Mesenchymal stem cell (in vitro differentiated cells and primary cell): ENCODE measurements around the gene SLC35F3.

ENCODE experiments used
- DNase-seq: peaks from one replicate; pipeline ENCODE4 v3.0.0-alpha.2; 2013
- H2AFZ ChIP-seq: one replicate; pipeline ENCODE4 v1.6.1; 2013; ENCODE audit warnings: low read depth, mild to moderate bottlenecking, control low read depth, inconsistent platforms, low read length, moderate library complexity
- H2AK5ac ChIP-seq: 2 replicates; pipeline ENCODE4 v1.6.1; 2013; ENCODE audit warnings: low read length, moderate library complexity, mild to moderate bottlenecking, inconsistent platforms; ENCODE audit not compliant: severe bottlenecking
- H2BK120ac ChIP-seq: one replicate; pipeline ENCODE4 v1.6.1; 2013; ENCODE audit warnings: low read depth, mild to moderate bottlenecking, inconsistent platforms, low read length, moderate library complexity
- H2BK12ac ChIP-seq, 2 experiments: one replicate each; pipeline ENCODE4 v1.6.1; 2013; ENCODE audit warnings: inconsistent platforms in 2 of 2, low read length in 2 of 2, mild to moderate bottlenecking in 2 of 2, moderate library complexity in 2 of 2, control low read depth in 1 of 2
- H2BK15ac ChIP-seq: one replicate; pipeline ENCODE4 v1.6.1; 2013; ENCODE audit warnings: mild to moderate bottlenecking, low read depth, inconsistent platforms; ENCODE audit not compliant: poor library complexity, severe bottlenecking
- H2BK5ac ChIP-seq: 2 replicates; pipeline ENCODE4 v1.6.1; 2013; ENCODE audit warnings: low read depth, mild to moderate bottlenecking, low read length, control low read depth, inconsistent platforms; ENCODE audit not compliant: poor library complexity, severe bottlenecking
- H3K14ac ChIP-seq, 2 experiments: one replicate each; pipeline ENCODE4 v1.6.1; 2013; ENCODE audit warnings: inconsistent platforms in 2 of 2, low read length in 2 of 2, control low read depth in 1 of 2, mild to moderate bottlenecking in 1 of 2, moderate library complexity in 1 of 2
- H3K18ac ChIP-seq, 2 experiments: one replicate each; pipeline ENCODE4 v1.6.1; 2013; ENCODE audit warnings: inconsistent platforms in 2 of 2, low read length in 2 of 2, control low read depth in 1 of 2, low read depth in 1 of 2, mild to moderate bottlenecking in 1 of 2
- H3K23ac ChIP-seq, 2 experiments: one replicate each; pipeline ENCODE4 v1.6.1; 2013; ENCODE audit warnings: inconsistent platforms in 2 of 2, low read length in 2 of 2, mild to moderate bottlenecking in 2 of 2, moderate library complexity in 2 of 2, control low read depth in 1 of 2
- H3K27ac ChIP-seq: 2 replicates; pipeline ENCODE4 v1.5.1; 2013; ENCODE audit warnings: mild to moderate bottlenecking, moderate library complexity, low read length, control low read depth, inconsistent platforms; ENCODE audit not compliant: poor library complexity, severe bottlenecking
- H3K27me3 ChIP-seq, 2 experiments: 2 replicates each; pipeline versions ENCODE4 v1.6.1 to v1.7.0; 2013; ENCODE audit warnings: low read length in 2 of 2, mild to moderate bottlenecking in 2 of 2, moderate library complexity in 2 of 2, control low read depth in 1 of 2, inconsistent platforms in 1 of 2; ENCODE audit not compliant: control insufficient read depth in 1 of 2, insufficient read depth in 1 of 2
- H3K36me3 ChIP-seq, 2 experiments: 2 replicates each; pipeline versions ENCODE4 v1.6.1 to v1.7.0; 2013; ENCODE audit warnings: low read length in 2 of 2, control low read depth in 1 of 2, inconsistent platforms in 1 of 2, low read depth in 1 of 2, mild to moderate bottlenecking in 1 of 2; ENCODE audit not compliant: insufficient read depth in 2 of 2, control insufficient read depth in 1 of 2
- H3K4ac ChIP-seq, 2 experiments: one replicate each; pipeline ENCODE4 v1.6.1; 2013; ENCODE audit warnings: inconsistent platforms in 2 of 2, low read length in 2 of 2, mild to moderate bottlenecking in 2 of 2, moderate library complexity in 2 of 2, control low read depth in 1 of 2, low read depth in 1 of 2
- H3K4me1 ChIP-seq: 2 replicates; pipeline ENCODE4 v1.6.1; 2013; ENCODE audit warnings: low read depth, low read length, control low read depth; ENCODE audit not compliant: control insufficient read depth, insufficient read depth
- H3K4me2 ChIP-seq: 2 replicates; pipeline ENCODE4 v1.6.1; 2013; ENCODE audit warnings: low read length, mild to moderate bottlenecking, inconsistent platforms; ENCODE audit not compliant: poor library complexity, severe bottlenecking
- H3K4me3 ChIP-seq, 2 experiments: 2 replicates each; pipeline versions ENCODE4 v1.5.1 to v1.7.0; 2013; ENCODE audit warnings: low read length in 2 of 2, mild to moderate bottlenecking in 2 of 2, control low read depth in 1 of 2, low read depth in 1 of 2; ENCODE audit not compliant: insufficient read depth in 1 of 2
- H3K79me1 ChIP-seq: replicated peaks from 2 replicates; pipeline ENCODE4 v1.6.1; 2013; ENCODE audit warnings: mild to moderate bottlenecking, control low read depth, low read length, inconsistent platforms; ENCODE audit not compliant: poor library complexity, severe bottlenecking
- H3K9ac ChIP-seq: 2 replicates; pipeline ENCODE4 v1.7.0; 2013; ENCODE audit warnings: mild to moderate bottlenecking, low read length, moderate library complexity
- H3K9me3 ChIP-seq: 2 replicates; pipeline ENCODE4 v1.7.0; 2013; ENCODE audit warnings: mild to moderate bottlenecking, low read length; ENCODE audit not compliant: control insufficient read depth
- H4K8ac ChIP-seq: one replicate; pipeline ENCODE4 v1.6.1; 2013; ENCODE audit warnings: inconsistent platforms, mild to moderate bottlenecking, low read length, moderate library complexity
- H4K91ac ChIP-seq: one replicate; pipeline ENCODE4 v1.6.1; 2013; ENCODE audit warnings: mild to moderate bottlenecking, low read length, inconsistent platforms
- WGBS: methylation state at CpG from one replicate; pipeline ENCODE4 v1.1.7; 2013; ENCODE audit warnings: mixed read lengths; 5-methylcytosine and 5-hydroxymethylcytosine counted together

SLC35F3 gene

DNA sequence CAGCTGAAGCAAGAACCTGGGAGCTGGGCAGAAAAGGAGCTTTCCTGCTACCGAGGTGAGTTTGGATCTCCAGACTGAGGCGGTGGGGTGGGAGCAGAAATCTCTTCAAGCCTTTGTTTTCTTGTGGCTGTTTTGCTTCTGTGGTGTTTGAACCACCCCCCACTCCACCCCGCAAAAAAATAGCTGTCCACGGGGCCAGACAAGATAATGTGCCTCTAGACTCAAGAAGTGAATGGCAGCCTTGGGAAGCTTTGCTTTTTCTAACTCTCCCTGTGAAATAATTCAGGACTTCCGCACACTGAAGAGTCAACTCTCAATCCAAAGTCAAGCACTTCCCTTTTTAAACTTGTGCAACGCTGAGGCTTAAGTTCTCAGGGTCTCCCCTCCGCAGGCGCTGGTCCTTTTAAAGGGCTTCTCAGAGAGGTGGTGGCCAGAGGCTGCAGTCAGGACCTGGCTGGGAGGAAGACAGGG, 309.2 kb downstream of the SLC35F3 start:
- no peak overlapping the region for H4K91ac ChIP-seq
- H3K23ac ChIP-seq: no peak overlapping the region
- no peak overlapping the region for H3K14ac ChIP-seq
- H2BK15ac ChIP-seq: no peak overlapping the region
- H2BK5ac ChIP-seq: no peak overlapping the region
- no peak overlapping the region for H3K9ac ChIP-seq
- no peaks in the 10 kb centered on the region for H3K36me3 ChIP-seq
- no peak overlapping the region for H2AK5ac ChIP-seq
- no peak overlapping the region for H3K18ac ChIP-seq
- no peak overlapping the region for H2BK120ac ChIP-seq
- H2BK12ac ChIP-seq: no peak overlapping the region
- H3K4me3 ChIP-seq: peak overlapping the region in 1 of 2 experiments; percentile 36
- H3K27me3 ChIP-seq: peaks cover 38 to 46% of the 10 kb centered on the region in 2 experiments
- H3K4me2 ChIP-seq: peak overlapping the region; percentile 55
- 31% methylated on average over 6 of the region's 8 CpGs for WGBS
- H3K79me1 ChIP-seq: no peaks in the 10 kb centered on the region
- no peak overlapping the region for H3K27ac ChIP-seq
- peaks cover 10% of the 10 kb centered on the region for H3K4me1 ChIP-seq
- peak overlapping the region; percentile 58 for H2AFZ ChIP-seq
- H3K4ac ChIP-seq: no peak overlapping the region
- no peaks in the 10 kb centered on the region for H3K9me3 ChIP-seq
- no peak overlapping the region for H4K8ac ChIP-seq
- DNase-seq: no peak

DNA sequence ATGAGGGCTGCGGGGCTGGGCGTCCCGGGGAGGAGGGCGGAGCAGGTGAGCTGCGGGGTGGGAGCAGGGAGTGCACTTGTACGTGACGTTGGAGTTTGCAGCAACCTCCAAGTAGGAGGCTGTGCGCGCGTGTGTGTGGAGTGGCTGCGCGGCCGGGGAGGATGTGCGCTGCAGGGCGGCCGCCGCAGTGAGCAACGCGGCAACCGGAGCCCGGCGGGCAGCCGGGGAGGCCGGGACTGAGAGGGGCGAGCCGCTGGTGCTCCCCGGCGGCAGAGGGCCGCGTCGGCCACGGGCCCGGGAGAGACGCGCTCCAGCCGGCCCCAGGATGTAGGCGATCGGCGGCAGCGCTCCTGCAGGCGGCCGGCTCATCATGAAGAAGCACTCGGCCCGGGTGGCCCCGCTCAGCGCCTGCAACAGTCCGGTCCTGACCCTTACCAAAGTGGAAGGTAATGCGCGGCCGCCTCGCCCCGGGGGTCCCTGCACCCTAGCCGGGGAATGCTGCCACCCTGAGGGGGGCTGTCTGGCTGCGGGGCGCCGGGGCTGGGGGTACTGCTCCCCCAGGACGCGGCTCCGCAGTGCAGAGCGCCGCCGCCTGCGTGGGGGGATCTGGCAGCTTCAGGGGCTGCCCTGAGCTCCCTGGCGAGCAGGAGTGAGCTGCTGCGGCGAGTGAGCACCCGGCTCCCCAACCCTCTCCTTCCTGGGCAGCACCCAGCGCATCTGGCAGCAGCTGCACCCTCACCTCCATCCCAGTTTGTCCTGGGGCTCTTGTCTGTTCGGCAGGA, 309.8 kb downstream of the SLC35F3 start:
- no peaks in the 10 kb centered on the region for H3K79me1 ChIP-seq
- 2% methylated on average over 64 of the region's 69 CpGs for WGBS
- no peak overlapping the region for H2BK12ac ChIP-seq
- DNase-seq: no peak
- no peak overlapping the region for H3K9ac ChIP-seq
- H4K8ac ChIP-seq: peak overlapping the region; percentile 16
- H3K4me1 ChIP-seq: peaks cover 10% of the 10 kb centered on the region
- no peak overlapping the region for H3K4ac ChIP-seq
- peak overlapping the region; percentile 55 for H3K4me2 ChIP-seq
- no peak overlapping the region for H3K27ac ChIP-seq
- H3K23ac ChIP-seq: no peak overlapping the region
- H3K27me3 ChIP-seq: peaks cover 38 to 46% of the 10 kb centered on the region in 2 experiments
- H2AK5ac ChIP-seq: no peak overlapping the region
- no peak overlapping the region for H3K18ac ChIP-seq
- no peak overlapping the region for H2BK5ac ChIP-seq
- no peak overlapping the region for H2BK120ac ChIP-seq
- peak overlapping the region in 1 of 2 experiments; percentile 36 for H3K4me3 ChIP-seq
- no peak overlapping the region for H2BK15ac ChIP-seq
- H4K91ac ChIP-seq: no peak overlapping the region
- peak overlapping the region; percentile 58 for H2AFZ ChIP-seq
- H3K9me3 ChIP-seq: no peaks in the 10 kb centered on the region
- H3K14ac ChIP-seq: peak overlapping the region in 1 of 2 experiments; percentile 59
- H3K36me3 ChIP-seq: no peaks in the 10 kb centered on the region

DNA sequence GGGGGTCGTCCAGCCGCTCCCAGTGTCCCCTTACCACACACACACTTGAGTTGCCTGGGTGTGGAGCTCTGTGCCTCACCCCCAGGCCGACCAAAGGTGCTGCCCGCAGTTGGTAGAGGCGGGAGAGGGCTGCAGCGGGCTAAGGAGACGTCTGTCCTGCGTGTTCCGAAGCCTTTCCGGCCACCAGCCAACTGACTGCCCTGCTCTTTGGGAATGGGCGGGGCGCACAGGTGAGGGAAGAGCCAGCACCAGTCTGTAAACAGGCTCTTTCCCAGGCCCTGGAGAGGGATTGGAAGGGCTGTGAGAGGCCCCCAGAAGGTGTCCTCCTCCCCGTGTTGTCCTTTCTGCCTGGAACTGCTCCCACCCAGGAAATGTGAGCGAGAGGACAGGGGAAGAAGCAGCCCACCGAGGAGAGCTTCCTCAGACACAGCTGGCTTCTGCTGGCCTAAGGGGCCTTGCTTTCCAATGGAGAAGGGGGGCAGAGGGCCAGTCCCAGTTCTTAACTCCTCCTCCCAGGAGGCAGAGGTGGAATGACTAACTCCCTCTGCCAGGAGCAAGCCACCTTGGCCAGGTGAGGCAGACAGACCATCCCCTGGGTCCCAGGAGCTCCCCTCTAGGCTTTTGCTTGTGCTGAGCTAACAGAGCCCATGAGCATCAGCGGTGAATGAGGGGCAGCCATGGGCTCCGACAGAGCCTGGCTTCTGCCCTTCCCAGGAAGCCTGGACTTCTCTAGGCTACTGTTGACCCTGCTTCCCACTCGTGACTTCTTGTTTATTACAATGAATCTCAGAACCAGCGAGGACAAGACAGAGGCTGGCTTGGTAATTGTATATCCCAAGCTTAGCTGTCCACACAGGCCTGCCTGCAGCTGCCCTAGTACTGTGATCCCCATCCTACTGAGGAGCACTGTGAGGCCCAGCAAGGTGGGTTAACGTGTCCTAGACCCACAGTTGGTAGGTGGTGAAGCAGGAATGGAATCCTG, 310.7 kb downstream of the SLC35F3 start:
- no peak overlapping the region for H4K91ac ChIP-seq
- H3K4me1 ChIP-seq: peaks cover 10% of the 10 kb centered on the region
- H2BK5ac ChIP-seq: no peak overlapping the region
- no peaks in the 10 kb centered on the region for H3K36me3 ChIP-seq
- H3K23ac ChIP-seq: no peak overlapping the region
- no peak overlapping the region for H3K4me2 ChIP-seq
- WGBS: 16% methylated on average over 18 of the region's 20 CpGs
- no peaks in the 10 kb centered on the region for H3K9me3 ChIP-seq
- H3K79me1 ChIP-seq: no peaks in the 10 kb centered on the region
- peaks cover 38 to 46% of the 10 kb centered on the region in 2 experiments for H3K27me3 ChIP-seq
- no peak overlapping the region for H2BK15ac ChIP-seq
- H2BK120ac ChIP-seq: no peak overlapping the region
- H3K9ac ChIP-seq: no peak overlapping the region
- no peak overlapping the region for H2BK12ac ChIP-seq
- H3K4me3 ChIP-seq: no peak overlapping the region
- peak overlapping the region in 1 of 2 experiments; percentile 59 for H3K14ac ChIP-seq
- H3K27ac ChIP-seq: no peak overlapping the region
- no peak overlapping the region for H3K4ac ChIP-seq
- peak overlapping the region; percentile 7 for H4K8ac ChIP-seq
- H2AFZ ChIP-seq: no peak overlapping the region
- H2AK5ac ChIP-seq: no peak overlapping the region
- H3K18ac ChIP-seq: no peak overlapping the region
- DNase-seq: no peak
